HEK293T (cell line): Measurements from ENCODE around the gene PRPSAP1.

Source experiments
- BHLHE40 ChIP-seq: fragments of 450-650 bp; IDR thresholded peaks from 2 replicates; pipeline ENCODE4 v1.6.1; 2016; ENCODE audit warnings: mild to moderate bottlenecking, moderate library complexity, borderline replicate concordance
- CTBP1 ChIP-seq: fragments of 450-650 bp; IDR thresholded peaks from 2 replicates; pipeline ENCODE4 v1.6.1; 2016; ENCODE audit warnings: borderline replicate concordance
- FOXK2 ChIP-seq: fragments of 450-650 bp; IDR thresholded peaks from 2 replicates; pipeline ENCODE4 v1.6.1; 2016; ENCODE audit warnings: mild to moderate bottlenecking
- FOXM1 ChIP-seq: fragments of 450-650 bp; IDR thresholded peaks from 2 replicates; pipeline ENCODE4 v1.6.1; 2017; ENCODE audit warnings: mild to moderate bottlenecking, borderline replicate concordance
- LEF1 ChIP-seq: fragments of 450-650 bp; IDR thresholded peaks from 2 replicates; pipeline ENCODE4 v1.6.1; 2017; ENCODE audit warnings: mild to moderate bottlenecking, borderline replicate concordance
- SP1 ChIP-seq: fragments of 450-650 bp; IDR thresholded peaks from 2 replicates; pipeline ENCODE4 v1.6.1; 2017
- TARDBP ChIP-seq: fragments of 450-650 bp; IDR thresholded peaks from 2 replicates; pipeline ENCODE4 v1.6.1; 2016

DNA sequence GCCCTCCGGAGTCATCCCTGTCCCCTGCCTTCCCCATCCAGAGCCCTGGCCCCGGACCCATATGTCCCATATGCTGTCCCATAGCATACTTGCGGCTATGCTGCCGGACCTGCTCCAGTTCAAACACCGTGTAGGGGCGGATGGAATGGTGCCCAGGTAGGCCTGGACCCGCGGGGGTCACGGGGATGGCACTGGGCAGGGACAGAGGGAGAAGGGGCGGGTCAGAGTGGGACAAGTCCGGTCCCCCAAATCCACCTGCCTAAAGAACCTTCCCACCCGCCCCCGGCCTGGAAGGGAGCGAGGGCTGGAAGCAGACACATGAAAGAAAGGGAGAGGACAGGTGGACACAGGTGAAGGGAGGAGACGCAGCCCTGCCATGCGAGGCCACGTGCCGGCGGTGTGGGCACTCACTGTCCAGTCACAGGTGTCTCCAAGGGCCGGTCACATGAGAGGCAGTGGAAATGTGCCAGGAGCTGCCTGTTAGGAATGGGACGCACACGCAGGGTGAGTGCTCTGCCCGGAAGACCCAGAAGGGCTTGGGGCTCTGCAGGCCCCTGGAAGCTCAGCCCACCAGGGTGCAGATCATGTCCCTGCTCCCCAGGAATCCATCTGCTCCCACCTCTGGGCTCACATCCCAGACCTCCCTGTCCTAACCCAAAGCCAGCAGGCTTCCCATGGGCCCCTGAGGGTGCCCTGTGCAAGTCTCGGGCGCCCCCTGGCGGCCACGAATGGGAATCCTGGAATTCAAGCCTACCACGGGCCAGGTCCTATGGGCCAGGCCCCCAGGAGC, 74.6 kb downstream of the PRPSAP1 start:
- TF ChIP-seq SP1 (no peak), BHLHE40 (no peak), FOXK2 (no peak), CTBP1 (no peak), FOXM1 (no peak), TARDBP (no peak), LEF1 (no peak)
